RWPE2 (cell line): ENCODE results near the gene KRTAP17-1.
"Not testable (repeated sequence)": the region's sequence is repeated elsewhere in the genome, so short reads cannot be mapped to it uniquely, and the experiment has no call there.

Source experiments
- ATAC-seq: fragments of 200-7000 bp; cut with Tn5 transposase; 3 replicates; pipeline ENCODE4 v1.9.1; 2021; ENCODE audit warnings: low read depth
- DNase-seq: peaks from one replicate; pipeline ENCODE4 v3.0.0-alpha.2; 2020; ENCODE audit warnings: low spot score
- H3K27ac ChIP-seq: fragments of 450-650 bp; 2 replicates; pipeline ENCODE4 v1.5.1; 2017; ENCODE audit warnings: mild to moderate bottlenecking; ENCODE audit not compliant: poor library complexity, severe bottlenecking
- H3K27me3 ChIP-seq: fragments of 250-450 bp; sonication (Bioruptor Pico); 2 replicates; pipeline ENCODE4 v1.5.1; 2021; ENCODE audit warnings: mild to moderate bottlenecking, moderate library complexity; ENCODE audit not compliant: insufficient read depth, poor library complexity, severe bottlenecking
- H3K36me3 ChIP-seq: fragments of 250-450 bp; sonication (Bioruptor Pico); 2 replicates; pipeline ENCODE4 v1.5.1; 2020; ENCODE audit warnings: low read depth, mild to moderate bottlenecking, moderate library complexity
- H3K4me1 ChIP-seq: fragments of 250-450 bp; sonication (Bioruptor Pico); 2 replicates; pipeline ENCODE4 v1.5.1; 2021; ENCODE audit warnings: mild to moderate bottlenecking, moderate library complexity; ENCODE audit not compliant: insufficient read depth, poor library complexity, severe bottlenecking
- H3K4me3 ChIP-seq: fragments of 250-450 bp; sonication (Bioruptor Pico); 2 replicates; pipeline ENCODE4 v1.5.1; 2021; ENCODE audit warnings: mild to moderate bottlenecking, moderate library complexity; ENCODE audit not compliant: severe bottlenecking
- H3K9me3 ChIP-seq: fragments of 250-450 bp; sonication (Bioruptor Pico); 2 replicates; pipeline ENCODE4 v1.5.1; 2021; ENCODE audit warnings: mild to moderate bottlenecking, moderate library complexity; ENCODE audit not compliant: severe bottlenecking
- TF ChIP-seq, protein P1 (sequence below): fragments of 450-650 bp; IDR thresholded peaks from one replicate; pipeline ENCODE4 v1.5.1; 2017; ENCODE audit warnings: mild to moderate bottlenecking, moderate library complexity; ENCODE audit not compliant: poor library complexity, severe bottlenecking

KRTAP17-1 gene

DNA sequence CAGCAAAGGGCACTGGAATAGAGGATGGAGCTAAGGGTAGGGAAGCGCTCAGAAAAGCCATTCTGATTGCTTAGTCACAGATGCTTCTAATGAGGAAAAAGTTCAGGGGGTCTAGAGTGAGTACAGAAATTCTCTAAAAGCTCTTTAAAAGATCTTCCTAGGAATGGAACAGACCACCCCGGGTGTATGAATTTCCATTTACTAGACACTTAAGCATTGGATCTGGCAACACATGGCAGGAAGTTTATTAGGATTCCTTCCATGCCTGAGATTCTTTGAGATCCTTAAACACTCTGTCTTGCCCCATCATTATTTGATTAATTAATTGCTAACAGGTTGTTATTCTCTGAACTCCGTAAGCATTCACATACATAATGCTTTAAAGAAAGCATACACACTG is 31.5 kb downstream of the KRTAP17-1 start:
- no peak for DNase-seq
- H3K4me3 ChIP-seq: no peak overlapping the region
- TF ChIP-seq, protein P1, sequence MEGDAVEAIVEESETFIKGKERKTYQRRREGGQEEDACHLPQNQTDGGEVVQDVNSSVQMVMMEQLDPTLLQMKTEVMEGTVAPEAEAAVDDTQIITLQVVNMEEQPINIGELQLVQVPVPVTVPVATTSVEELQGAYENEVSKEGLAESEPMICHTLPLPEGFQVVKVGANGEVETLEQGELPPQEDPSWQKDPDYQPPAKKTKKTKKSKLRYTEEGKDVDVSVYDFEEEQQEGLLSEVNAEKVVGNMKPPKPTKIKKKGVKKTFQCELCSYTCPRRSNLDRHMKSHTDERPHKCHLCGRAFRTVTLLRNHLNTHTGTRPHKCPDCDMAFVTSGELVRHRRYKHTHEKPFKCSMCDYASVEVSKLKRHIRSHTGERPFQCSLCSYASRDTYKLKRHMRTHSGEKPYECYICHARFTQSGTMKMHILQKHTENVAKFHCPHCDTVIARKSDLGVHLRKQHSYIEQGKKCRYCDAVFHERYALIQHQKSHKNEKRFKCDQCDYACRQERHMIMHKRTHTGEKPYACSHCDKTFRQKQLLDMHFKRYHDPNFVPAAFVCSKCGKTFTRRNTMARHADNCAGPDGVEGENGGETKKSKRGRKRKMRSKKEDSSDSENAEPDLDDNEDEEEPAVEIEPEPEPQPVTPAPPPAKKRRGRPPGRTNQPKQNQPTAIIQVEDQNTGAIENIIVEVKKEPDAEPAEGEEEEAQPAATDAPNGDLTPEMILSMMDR: no peak
- H3K27ac ChIP-seq: no peak overlapping the region
- H3K27me3 ChIP-seq: no peaks in the 10 kb centered on the region
- ATAC-seq: no peak
- no peaks in the 10 kb centered on the region for H3K9me3 ChIP-seq
- no peaks in the 10 kb centered on the region for H3K4me1 ChIP-seq
- H3K36me3 ChIP-seq: no peaks in the 10 kb centered on the region

DNA sequence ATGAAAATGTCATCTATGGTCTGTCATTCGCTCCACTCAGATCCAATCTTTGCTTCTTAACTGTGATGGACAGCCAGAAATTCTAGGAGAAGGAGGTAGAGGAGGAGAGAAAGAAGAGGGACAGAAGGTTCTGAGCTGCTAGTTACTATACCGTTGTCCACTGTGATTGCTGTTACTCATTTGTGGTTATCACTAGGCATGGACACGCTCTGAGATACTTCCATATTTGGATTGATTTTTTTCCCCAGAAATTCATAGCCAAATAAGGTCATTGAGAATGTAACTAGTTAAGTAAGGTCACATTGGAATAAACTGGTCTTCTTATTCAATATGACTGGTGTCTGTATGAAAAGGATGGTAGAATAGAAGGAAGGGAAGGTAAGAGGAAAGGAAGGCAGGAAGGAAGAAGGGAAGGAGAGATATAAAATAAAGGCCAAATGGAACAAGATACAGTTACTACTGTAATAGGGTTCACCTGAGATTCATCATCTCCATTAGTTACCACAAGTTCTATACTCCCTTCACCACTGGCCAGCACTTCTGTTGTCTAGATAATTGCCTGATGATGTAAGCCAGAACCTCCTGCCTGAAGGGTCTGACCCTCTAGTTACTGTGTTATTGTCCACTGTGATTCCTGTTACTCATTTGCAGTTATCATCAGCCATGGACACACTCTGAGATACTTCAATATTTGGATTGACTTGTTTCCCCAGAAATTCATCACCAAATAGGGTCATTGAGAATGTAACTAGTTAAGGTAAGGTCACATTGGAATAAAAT is 37.1 kb downstream of the KRTAP17-1 start:
- no peaks in the 10 kb centered on the region for H3K9me3 ChIP-seq
- no peak overlapping the region for H3K4me3 ChIP-seq
- TF ChIP-seq, protein P1: no peak
- no peaks in the 10 kb centered on the region for H3K27me3 ChIP-seq
- no peaks in the 10 kb centered on the region for H3K36me3 ChIP-seq
- no peak overlapping the region for H3K27ac ChIP-seq
- no peak for DNase-seq
- no peaks in the 10 kb centered on the region for H3K4me1 ChIP-seq
- ATAC-seq: no peak

DNA sequence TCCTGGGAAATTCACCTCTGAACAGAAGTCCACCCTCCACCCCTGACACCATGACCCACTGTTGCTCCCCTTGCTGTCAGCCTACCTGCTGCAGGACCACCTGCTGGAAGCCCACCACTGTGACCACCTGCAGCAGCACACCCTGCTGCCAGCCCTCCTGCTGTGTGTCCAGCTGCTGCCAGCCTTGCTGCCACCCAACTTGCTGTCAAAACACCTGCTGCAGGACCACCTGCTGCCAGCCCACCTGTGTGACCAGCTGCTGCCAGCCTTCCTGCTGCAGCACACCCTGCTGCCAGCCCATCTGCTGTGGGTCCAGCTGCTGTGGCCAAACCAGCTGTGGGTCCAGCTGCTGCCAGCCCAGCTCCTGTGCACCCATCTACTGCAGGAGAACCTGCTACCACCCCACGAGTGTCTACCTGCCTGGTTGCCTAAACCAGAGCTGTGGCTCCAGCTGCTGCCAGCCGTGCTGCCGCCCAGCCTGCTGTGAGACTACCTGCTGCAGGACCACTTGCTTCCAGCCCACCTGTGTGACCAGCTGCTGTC is 39.8 kb downstream of the KRTAP17-1 start, which contains the start of gene KRTAP9-7:
Gene KRTAP9-7 (plus strand): TSS at position 51 of the 543 bp plus-strand sequence. CDS start 0 bp downstream, at position 51.
- not testable (repeated sequence) for H3K27me3 ChIP-seq, DNase-seq, ATAC-seq, H3K4me1 ChIP-seq, H3K9me3 ChIP-seq, H3K27ac ChIP-seq, H3K4me3 ChIP-seq, H3K36me3 ChIP-seq

DNA sequence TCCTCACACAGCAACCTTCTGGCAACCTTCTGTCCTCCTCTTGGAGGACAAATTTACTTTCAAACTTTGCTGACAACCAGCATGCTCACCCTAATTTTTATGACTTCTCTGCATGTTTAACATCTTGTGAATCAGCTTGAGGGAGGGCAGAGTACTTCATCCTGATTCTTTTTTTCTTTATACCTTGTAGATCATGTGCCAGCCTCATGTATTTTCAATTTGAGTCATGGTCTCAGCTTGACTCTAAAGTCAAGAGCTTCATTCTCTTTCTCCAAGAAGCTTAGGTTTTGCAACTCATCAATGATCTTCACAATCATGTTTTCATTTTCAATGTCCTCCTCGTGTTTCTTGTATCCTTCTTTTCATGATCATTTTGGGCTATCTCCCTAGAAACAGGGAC is 43.7 kb downstream of the KRTAP17-1 start:
- ATAC-seq: no peak
- DNase-seq: no peak
- TF ChIP-seq, protein P1: no peak

DNA sequence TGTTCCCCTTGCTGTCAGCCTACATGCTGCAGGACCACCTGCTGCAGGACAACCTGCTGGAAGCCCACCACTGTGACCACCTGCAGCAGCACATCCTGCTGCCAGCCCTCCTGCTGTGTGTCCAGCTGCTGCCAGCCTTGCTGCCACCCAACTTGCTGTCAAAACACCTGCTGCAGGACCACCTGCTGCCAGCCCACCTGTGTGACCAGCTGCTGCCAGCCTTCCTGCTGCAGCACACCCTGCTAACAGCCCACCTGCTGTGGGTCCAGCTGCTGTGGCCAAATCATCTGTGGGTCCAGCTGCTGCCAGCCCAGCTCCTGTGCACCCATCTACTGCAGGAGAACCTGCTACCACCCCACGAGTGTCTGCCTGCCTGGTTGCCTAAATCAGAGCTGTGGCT is 44.2 kb downstream of the KRTAP17-1 start:
- DNase-seq, H3K27me3 ChIP-seq: not testable (repeated sequence)

More for the DNA sequence above, 43.7 kb downstream of the KRTAP17-1 start:
- Histone ChIP-seq H3K27ac (no peak overlapping the region), H3K9me3 (no peaks in the 10 kb centered on the region), H3K4me1 (no peaks in the 10 kb centered on the region), H3K36me3 (no peaks in the 10 kb centered on the region), H3K27me3 (no peaks in the 10 kb centered on the region), H3K4me3 (no peak overlapping the region)

DNA sequence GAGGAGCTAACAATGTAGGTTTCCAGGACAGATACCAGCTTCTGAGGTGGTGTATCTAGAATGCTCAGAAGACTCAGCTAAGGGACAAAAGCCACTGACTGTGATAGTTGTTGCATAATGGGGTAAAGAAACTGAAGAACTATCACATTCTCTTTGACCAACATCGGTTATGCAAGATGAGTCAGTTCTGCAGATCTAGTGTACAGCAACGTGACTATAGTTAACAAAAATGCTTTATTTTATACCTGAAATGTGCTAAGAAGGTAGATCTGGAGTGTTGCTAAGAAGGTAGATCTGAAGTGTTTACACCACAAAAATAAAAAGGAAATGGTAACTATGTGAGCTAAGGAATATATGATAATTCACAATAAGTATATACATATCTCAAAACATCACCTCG is 47.8 kb downstream of the KRTAP17-1 start:
- H3K27ac ChIP-seq: no peak overlapping the region
- no peaks in the 10 kb centered on the region for H3K36me3 ChIP-seq
- no peaks in the 10 kb centered on the region for H3K9me3 ChIP-seq
- no peaks in the 10 kb centered on the region for H3K27me3 ChIP-seq
- H3K4me3 ChIP-seq: no peak overlapping the region
- ATAC-seq: no peak
- no peaks in the 10 kb centered on the region for H3K4me1 ChIP-seq
- no peak for DNase-seq
- TF ChIP-seq, protein P1: no peak

More for the DNA sequence above, 44.2 kb downstream of the KRTAP17-1 start:
- not testable (repeated sequence) for ATAC-seq, H3K36me3 ChIP-seq, H3K4me3 ChIP-seq, H3K9me3 ChIP-seq, H3K27ac ChIP-seq, H3K4me1 ChIP-seq
